Activated CD4-positive, alpha-beta T cell treated with anti-CD3 and anti-CD28 coated beads, Interleukin-2, amount 10 ng/mL, durations not matched to agents 7 days and 5 days (primary cell): ENCODE results near the gene NCKAP5. TPM values are rescaled to one million over a fixed set of nuclear protein-coding genes. Genes with fewer than 3 reads are reported as not detected.

Source experiments
- CTCF ChIA-PET: fragments of 350-600 bp; sonication (Branson Sonifier 250); formaldehyde crosslinking; loops from one replicate; lab custom pipeline; 2021; ENCODE audit warnings: antibody characterized with exemption; lab: Charles Lee
- POLR2A ChIA-PET: fragments of 350-600 bp; sonication (Branson Sonifier 250); formaldehyde crosslinking; loops from one replicate; lab custom pipeline; 2021; ENCODE audit warnings: antibody characterized with exemption; lab: Charles Lee
- DNase-seq: peaks from one replicate; pipeline ENCODE4 v3.0.0-alpha.2; 2020
- H3K27ac Mint-ChIP-seq: one replicate; pipeline ENCODE4 v1.8.0; 2021; ENCODE audit warnings: mild to moderate bottlenecking, moderate library complexity, mixed read lengths
- H3K27me3 Mint-ChIP-seq: one replicate; pipeline ENCODE4 v1.8.0; 2021; ENCODE audit warnings: mixed read lengths
- H3K36me3 Mint-ChIP-seq: one replicate; pipeline ENCODE4 v1.8.0; 2021; ENCODE audit warnings: low read depth, mixed read lengths
- H3K4me1 Mint-ChIP-seq: one replicate; pipeline ENCODE4 v1.8.0; 2021; ENCODE audit warnings: mixed read lengths
- H3K4me3 Mint-ChIP-seq: one replicate; pipeline ENCODE4 v1.8.0; 2021; ENCODE audit warnings: mild to moderate bottlenecking, moderate library complexity, mixed read lengths
- H3K9me3 Mint-ChIP-seq: one replicate; pipeline ENCODE4 v1.8.0; 2021; ENCODE audit warnings: mixed read lengths
- total RNA-seq, 2 experiments: library from RNA; stranded (reverse); gene quantifications; one replicate each; pipeline ENCODE4 v1.2.3, GENCODE V29; 2021

The NCKAP5 gene
- total RNA-seq, 2 experiments from 2014 or later, result not detected

- POLR2A ChIA-PET, result no interaction called here
Observed at GRCh38 chr2:133062931-133063665, 505.2 kb downstream of the NCKAP5 start.

DNA sequence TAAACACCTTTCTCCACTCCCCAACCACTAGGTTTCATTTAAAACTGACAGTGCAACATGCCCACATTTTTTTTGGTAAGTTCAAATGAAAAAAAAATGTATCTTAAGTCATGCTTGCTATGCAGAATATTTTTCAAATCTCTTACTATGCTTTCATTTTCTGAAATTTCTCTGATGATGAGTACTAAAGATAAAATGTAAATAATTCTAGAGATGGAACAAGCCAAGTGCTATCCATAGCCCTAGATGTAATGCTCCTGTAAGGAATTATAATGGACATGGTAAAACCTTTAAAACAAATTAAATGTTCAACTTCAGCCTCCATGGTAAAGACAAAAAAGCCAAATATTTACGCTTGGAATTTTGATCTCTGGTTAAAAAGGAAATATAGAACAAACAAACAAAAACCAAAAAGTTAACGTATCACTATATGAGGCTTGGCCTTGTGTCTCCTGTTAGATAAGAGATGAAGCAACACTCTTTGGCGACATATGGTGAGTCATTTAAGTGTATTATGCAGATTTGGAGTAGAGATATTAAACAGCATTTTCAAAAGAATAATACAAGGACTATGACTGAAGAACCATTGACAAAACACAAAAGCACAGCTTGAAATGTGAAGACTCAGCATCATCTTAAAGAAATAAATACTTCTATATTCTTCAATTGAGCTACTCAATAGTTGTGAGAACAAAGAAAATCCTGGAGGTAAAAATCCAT is 506.2 kb downstream of the NCKAP5 start:
- CTCF ChIA-PET, result interaction anchor here (1.0 kb wide), 1 partner anchor 11 kb away, joined by 3 read pairs; no protein-coding TSS in a partner anchor
- no peak overlapping the region for H3K4me3 Mint-ChIP-seq
- no peak for DNase-seq
- no peaks in the 10 kb centered on the region for H3K36me3 Mint-ChIP-seq
- POLR2A ChIA-PET, result no interaction called here
- H3K4me1 Mint-ChIP-seq, result no peaks in the 10 kb centered on the region
- peaks cover 2% of the 10 kb centered on the region for H3K9me3 Mint-ChIP-seq
- no peak overlapping the region for H3K27ac Mint-ChIP-seq
- no peaks in the 10 kb centered on the region for H3K27me3 Mint-ChIP-seq

More at GRCh38 chr2:133062931-133063665, 505.2 kb downstream of the NCKAP5 start:
- no peak overlapping the region for H3K27ac Mint-ChIP-seq
- H3K27me3 Mint-ChIP-seq, result no peaks in the 10 kb centered on the region
- peaks cover 6% of the 10 kb centered on the region for H3K9me3 Mint-ChIP-seq
- H3K36me3 Mint-ChIP-seq, result no peaks in the 10 kb centered on the region
- DNase-seq, result no peak
- CTCF ChIA-PET, result interaction anchor here (0.9 to 1.0 kb wide), 2 partner anchors 12 to 192 kb away, joined by 3 read pairs; no protein-coding TSS in a partner anchor
- H3K4me3 Mint-ChIP-seq, result no peak overlapping the region
- no peaks in the 10 kb centered on the region for H3K4me1 Mint-ChIP-seq

DNA sequence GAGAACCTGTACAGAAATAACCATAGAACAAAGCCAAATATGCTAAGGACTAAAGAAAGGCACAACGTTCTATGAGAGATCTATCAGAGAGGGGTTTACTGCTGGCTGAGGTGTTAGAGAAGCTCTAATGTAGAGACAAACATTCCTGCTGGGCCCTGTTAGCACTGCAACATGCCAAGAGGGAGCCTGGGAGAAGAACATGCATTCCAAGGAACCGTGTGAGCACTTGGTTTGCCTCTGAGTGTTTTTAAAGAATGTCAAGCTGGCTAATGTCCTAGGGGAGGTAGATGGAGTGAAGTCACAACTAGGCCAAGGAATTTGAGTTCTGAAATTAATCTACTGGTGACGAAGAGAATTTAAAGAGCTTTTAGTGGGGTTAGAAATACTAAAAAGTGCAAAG is 514.0 kb downstream of the NCKAP5 start:
- CTCF ChIA-PET, result no interaction called here
- no peak for DNase-seq
- no peaks in the 10 kb centered on the region for H3K4me1 Mint-ChIP-seq
- no peaks in the 10 kb centered on the region for H3K9me3 Mint-ChIP-seq
- POLR2A ChIA-PET, result no interaction called here
- H3K36me3 Mint-ChIP-seq, result no peaks in the 10 kb centered on the region
- no peaks in the 10 kb centered on the region for H3K27me3 Mint-ChIP-seq
- H3K27ac Mint-ChIP-seq, result no peak overlapping the region
- H3K4me3 Mint-ChIP-seq, result no peak overlapping the region

DNA sequence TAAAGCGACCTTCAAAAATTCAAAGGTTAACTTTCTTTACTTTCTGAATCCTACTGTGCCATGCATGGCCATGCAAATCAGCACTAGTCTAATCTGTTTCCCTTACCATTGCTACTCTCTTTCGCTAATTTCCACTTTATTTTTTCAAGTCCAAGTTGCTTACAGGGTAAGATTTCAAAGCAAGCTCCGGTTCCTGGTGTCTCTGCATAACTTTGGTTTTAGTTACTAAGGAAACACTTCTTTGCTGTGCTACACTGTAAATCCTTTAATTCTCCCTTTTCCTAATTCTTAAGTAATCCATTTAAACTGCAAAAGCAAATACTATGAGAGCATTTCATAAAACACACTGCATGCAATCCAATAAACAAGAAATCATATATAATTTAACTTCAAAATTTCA is 514.7 kb downstream of the NCKAP5 start:
- H3K27me3 Mint-ChIP-seq, result no peaks in the 10 kb centered on the region
- no peak overlapping the region for H3K27ac Mint-ChIP-seq
- ChIA-PET CTCF (no interaction called here), POLR2A (no interaction called here)
- H3K4me3 Mint-ChIP-seq, result no peak overlapping the region
- no peak for DNase-seq
- H3K9me3 Mint-ChIP-seq, result no peaks in the 10 kb centered on the region
- no peaks in the 10 kb centered on the region for H3K36me3 Mint-ChIP-seq
- no peaks in the 10 kb centered on the region for H3K4me1 Mint-ChIP-seq

DNA sequence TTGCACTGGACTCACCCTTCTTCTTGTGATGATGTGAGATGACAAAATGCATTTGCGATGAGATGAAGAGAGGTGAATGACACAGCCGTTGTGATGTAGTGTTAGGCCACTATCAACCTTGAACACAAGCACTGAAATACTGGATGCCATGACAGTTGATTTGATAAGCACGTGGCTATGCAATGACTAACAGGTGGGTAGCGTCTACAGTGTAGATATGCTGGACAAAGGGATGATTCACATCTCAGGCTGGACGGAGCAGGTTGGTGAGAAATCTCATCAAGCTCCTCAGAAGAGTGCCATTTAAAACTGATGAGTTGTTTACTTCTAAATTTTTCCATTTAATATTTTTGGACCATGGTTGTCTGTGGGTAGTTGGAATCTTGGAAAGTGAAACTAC is 522.5 kb downstream of the NCKAP5 start:
- Mint-ChIP-seq H3K36me3 (no peaks in the 10 kb centered on the region), H3K9me3 (no peaks in the 10 kb centered on the region), H3K4me1 (no peaks in the 10 kb centered on the region), H3K4me3 (no peak overlapping the region), H3K27me3 (no peaks in the 10 kb centered on the region), H3K27ac (no peak overlapping the region)
- CTCF ChIA-PET, result no interaction called here
- no peak for DNase-seq
- POLR2A ChIA-PET, result no interaction called here

DNA sequence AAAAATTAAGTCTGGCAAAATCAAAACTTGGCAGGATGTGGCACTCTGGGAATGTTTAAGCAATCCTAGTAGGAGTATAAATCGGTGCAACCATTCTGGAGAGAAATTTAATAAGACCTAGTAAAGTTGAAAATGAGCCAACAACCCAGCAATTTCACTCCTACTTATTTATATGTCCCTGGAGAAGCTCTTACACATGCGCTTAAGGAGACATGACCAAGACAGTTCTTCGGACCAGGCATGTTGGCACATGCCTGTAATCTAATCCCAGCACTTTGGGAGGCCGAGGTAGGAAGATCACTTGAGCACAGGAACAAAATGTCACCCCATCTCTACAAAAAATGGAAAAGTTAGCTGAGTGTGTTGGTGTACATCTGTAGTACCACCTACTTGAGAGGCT is 523.7 kb downstream of the NCKAP5 start:
- POLR2A ChIA-PET, result no interaction called here
- no peak overlapping the region for H3K4me3 Mint-ChIP-seq
- no peak for DNase-seq
- H3K4me1 Mint-ChIP-seq, result no peaks in the 10 kb centered on the region
- H3K27me3 Mint-ChIP-seq, result no peaks in the 10 kb centered on the region
- H3K36me3 Mint-ChIP-seq, result no peaks in the 10 kb centered on the region
- no peaks in the 10 kb centered on the region for H3K9me3 Mint-ChIP-seq
- CTCF ChIA-PET, result no interaction called here
- no peak overlapping the region for H3K27ac Mint-ChIP-seq

- ChIA-PET POLR2A (no interaction called here), CTCF (no interaction called here)
- no peaks in the 10 kb centered on the region for H3K4me1 Mint-ChIP-seq
- H3K9me3 Mint-ChIP-seq, result peaks cover 5% of the 10 kb centered on the region
- H3K4me3 Mint-ChIP-seq, result no peak overlapping the region
- no peaks in the 10 kb centered on the region for H3K36me3 Mint-ChIP-seq
- H3K27ac Mint-ChIP-seq, result no peak overlapping the region
- DNase-seq, result no peak
- no peaks in the 10 kb centered on the region for H3K27me3 Mint-ChIP-seq
Observed at GRCh38 chr2:133040170-133040569, 528.1 kb downstream of the NCKAP5 start.

GRCh38 chr2:133039531-133039930 is 528.7 kb downstream of the NCKAP5 start:
- DNase-seq, result no peak
- POLR2A ChIA-PET, result no interaction called here
- H3K36me3 Mint-ChIP-seq, result no peaks in the 10 kb centered on the region
- H3K9me3 Mint-ChIP-seq, result peaks cover 5% of the 10 kb centered on the region
- no peak overlapping the region for H3K27ac Mint-ChIP-seq
- no peaks in the 10 kb centered on the region for H3K4me1 Mint-ChIP-seq
- CTCF ChIA-PET, result no interaction called here
- H3K27me3 Mint-ChIP-seq, result no peaks in the 10 kb centered on the region
- no peak overlapping the region for H3K4me3 Mint-ChIP-seq

DNA sequence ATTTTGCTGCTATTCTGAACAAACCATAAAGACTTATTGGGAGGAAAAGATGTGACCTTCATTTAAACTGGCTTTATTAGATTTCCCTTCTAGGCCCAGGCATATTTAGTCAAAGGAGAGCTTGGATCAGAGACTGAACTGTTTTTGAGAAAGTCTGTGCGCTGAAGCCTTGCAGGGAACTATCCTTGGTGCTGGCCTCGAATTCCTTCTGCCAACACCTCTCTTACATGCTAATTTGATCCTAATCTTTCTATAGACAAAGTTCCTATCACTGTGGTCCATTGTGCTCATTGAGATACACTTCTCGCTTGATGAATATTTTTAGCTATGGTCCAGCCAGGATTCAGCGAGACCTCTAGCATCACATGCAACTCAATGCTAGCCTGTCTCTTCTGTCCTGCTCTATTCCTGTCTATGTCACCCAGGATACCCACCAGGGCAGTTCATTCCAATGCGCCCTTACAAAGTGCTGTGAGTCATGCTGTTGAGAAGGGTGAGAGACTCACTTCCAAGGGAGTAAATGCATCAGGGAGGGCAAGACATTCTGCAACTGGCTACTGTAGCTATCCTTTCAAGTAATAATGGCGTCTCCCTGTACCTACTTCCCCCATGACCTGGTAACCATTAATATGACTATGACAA is 541.6 kb downstream of the NCKAP5 start:
- H3K27me3 Mint-ChIP-seq, result no peaks in the 10 kb centered on the region
- H3K27ac Mint-ChIP-seq, result no peak overlapping the region
- peaks cover 4% of the 10 kb centered on the region for H3K9me3 Mint-ChIP-seq
- CTCF ChIA-PET, result no interaction called here
- POLR2A ChIA-PET, result no interaction called here
- no peaks in the 10 kb centered on the region for H3K36me3 Mint-ChIP-seq
- no peaks in the 10 kb centered on the region for H3K4me1 Mint-ChIP-seq
- no peak for DNase-seq
- no peak overlapping the region for H3K4me3 Mint-ChIP-seq

DNA sequence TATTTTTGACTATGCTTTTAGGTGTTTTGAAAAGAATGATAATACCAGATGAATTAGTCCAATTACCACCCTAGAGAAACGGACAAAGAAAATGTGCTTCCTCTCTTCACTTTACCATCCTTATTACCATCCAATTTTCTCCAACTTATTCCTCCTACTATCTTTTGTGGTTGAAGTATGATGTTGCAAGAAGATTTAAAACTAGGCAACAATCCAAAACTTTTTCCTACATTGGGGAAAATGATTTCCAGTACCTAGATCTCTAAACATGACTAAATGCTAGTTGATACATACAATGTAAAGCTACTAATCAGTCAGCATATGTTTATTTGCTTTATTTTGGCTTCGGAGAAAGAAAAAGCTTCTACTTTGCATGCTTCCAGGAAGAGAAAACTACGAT is 543.3 kb downstream of the NCKAP5 start:
- H3K27ac Mint-ChIP-seq, result no peak overlapping the region
- H3K9me3 Mint-ChIP-seq, result no peaks in the 10 kb centered on the region
- H3K4me3 Mint-ChIP-seq, result no peak overlapping the region
- H3K27me3 Mint-ChIP-seq, result no peaks in the 10 kb centered on the region
- no peaks in the 10 kb centered on the region for H3K36me3 Mint-ChIP-seq
- ChIA-PET POLR2A (no interaction called here), CTCF (no interaction called here)
- H3K4me1 Mint-ChIP-seq, result no peaks in the 10 kb centered on the region
- DNase-seq, result no peak

DNA sequence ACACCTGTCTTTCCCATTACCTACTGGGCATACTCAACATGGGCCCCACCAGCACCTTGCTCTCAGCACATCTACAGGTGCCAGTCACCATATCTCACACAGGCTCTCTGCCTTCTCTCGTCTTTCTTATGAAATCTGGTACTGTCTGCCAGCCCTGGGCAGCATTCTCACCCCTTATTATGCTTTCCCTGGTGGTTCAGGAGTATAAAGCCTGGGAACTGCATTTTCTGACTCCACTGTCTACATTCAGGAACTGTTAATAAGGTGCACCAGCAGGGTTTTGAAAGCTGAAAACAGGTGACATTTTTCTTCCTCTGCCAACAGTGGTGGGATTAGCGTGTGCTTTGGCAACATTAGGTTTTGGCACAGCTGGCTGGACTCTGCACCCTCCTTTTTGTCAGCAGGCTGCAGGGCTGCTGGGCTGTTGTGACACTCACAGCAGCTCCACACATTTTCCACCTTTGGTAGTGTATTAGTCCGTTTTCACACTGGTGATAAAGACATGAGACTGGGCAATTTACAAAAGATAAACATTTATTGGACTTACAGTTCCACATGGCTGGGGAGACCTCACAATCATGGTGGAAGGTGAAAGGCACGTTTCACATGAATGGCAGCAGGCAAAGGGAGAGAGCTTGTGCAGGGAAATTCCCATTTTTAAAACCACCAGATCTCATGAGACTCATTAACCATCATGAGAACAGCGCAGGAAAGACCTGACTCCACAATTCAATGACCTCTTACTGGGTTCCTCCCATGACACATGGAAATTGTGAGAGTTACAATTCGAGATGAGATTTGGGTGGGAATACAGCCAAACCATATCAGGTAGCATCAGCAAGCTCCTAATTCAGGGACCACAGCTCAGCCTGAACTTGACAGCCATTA is 555.2 kb downstream of the NCKAP5 start:
- Mint-ChIP-seq H3K27me3 (no peaks in the 10 kb centered on the region), H3K4me1 (no peaks in the 10 kb centered on the region), H3K36me3 (no peaks in the 10 kb centered on the region), H3K4me3 (no peak overlapping the region), H3K27ac (no peak overlapping the region), H3K9me3 (no peaks in the 10 kb centered on the region)
- POLR2A ChIA-PET, result no interaction called here
- no peak for DNase-seq
- CTCF ChIA-PET, result no interaction called here

DNA sequence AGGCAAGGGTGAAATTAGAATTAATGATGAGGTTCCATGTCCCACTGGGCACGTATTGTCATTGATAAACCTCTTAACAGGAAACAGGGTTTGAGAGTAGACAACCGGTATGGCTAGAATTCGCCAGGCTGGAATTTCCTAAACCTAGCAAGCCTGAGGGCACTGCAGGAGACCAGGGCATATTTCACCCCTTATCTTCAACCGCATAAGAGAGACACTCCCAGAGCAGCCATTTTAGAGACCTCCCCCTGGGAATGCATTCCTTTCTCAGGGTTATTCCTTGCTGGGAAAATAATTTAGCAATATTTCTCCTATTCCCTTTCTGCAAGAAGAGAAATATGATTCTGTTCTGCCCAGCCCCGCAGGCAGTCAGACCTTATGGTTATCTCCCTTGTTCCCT is 563.6 kb downstream of the NCKAP5 start:
- POLR2A ChIA-PET, result no interaction called here
- DNase-seq, result no peak
- Mint-ChIP-seq H3K27ac (no peak overlapping the region), H3K9me3 (peaks cover 21% of the 10 kb centered on the region), H3K27me3 (no peaks in the 10 kb centered on the region), H3K4me1 (no peaks in the 10 kb centered on the region), H3K36me3 (no peaks in the 10 kb centered on the region), H3K4me3 (no peak overlapping the region)
- CTCF ChIA-PET, result no interaction called here
